H1 (cell line): ENCODE data around the gene FAM90A1.
"Not testable (repeated sequence)": the region's sequence is repeated elsewhere in the genome, so short reads cannot be mapped to it uniquely, and the experiment has no call there.

Source experiments
- ATF3 ChIP-seq: IDR thresholded peaks from 2 replicates; pipeline ENCODE4 v1.6.1; 2011; ENCODE audit warnings: low read depth, mild to moderate bottlenecking, low read length; ENCODE audit not compliant: insufficient read depth
- CBX8 ChIP-seq: fragments of 300-800, 300-1000 bp; sonication (generic); IDR thresholded peaks from 2 replicates; pipeline ENCODE4 v1.7.1; 2016; ENCODE audit warnings: low read depth, low read length, borderline replicate concordance
- CTCF ChIP-seq, 3 experiments: IDR thresholded peaks; 1 replicate in 2 of 3; 2 replicates in 1 of 3; pipeline versions ENCODE4 v1.5.1 to v1.6.1; 2011; ENCODE audit warnings: low read length in 3 of 3, mild to moderate bottlenecking in 3 of 3, inconsistent platforms in 2 of 3, low read depth in 1 of 3, moderate library complexity in 1 of 3; ENCODE audit not compliant: insufficient read depth in 1 of 3; ENCODE audit errors: control extremely low read depth in 1 of 3
- EP300 ChIP-seq, 2 experiments: IDR thresholded peaks; 1 replicate in 1 of 2; 2 replicates in 1 of 2; pipeline ENCODE4 v1.6.1; 2011 to 2012; ENCODE audit warnings: low read depth in 2 of 2, low read length in 2 of 2, mild to moderate bottlenecking in 2 of 2, borderline replicate concordance in 1 of 2, inconsistent platforms in 1 of 2, moderate library complexity in 1 of 2
- EZH2 ChIP-seq: fragments of 200-600 bp; sonication (generic); IDR thresholded peaks from 2 replicates; pipeline ENCODE4 v1.7.1; 2012; ENCODE audit warnings: low read depth, mild to moderate bottlenecking, moderate library complexity, low read length, inconsistent platforms; ENCODE audit not compliant: severe bottlenecking
- JUN ChIP-seq: IDR thresholded peaks from 2 replicates; pipeline ENCODE4 v1.6.1; 2011; ENCODE audit warnings: low read depth, mild to moderate bottlenecking, improper control_type of control experiment, low read length
- JUND ChIP-seq: IDR thresholded peaks from 2 replicates; pipeline ENCODE4 v1.6.1; 2011; ENCODE audit warnings: mild to moderate bottlenecking, improper control_type of control experiment, low read length
- POLR2A ChIP-seq, 2 experiments: IDR thresholded peaks; 1 replicate in 1 of 2; 2 replicates in 1 of 2; pipeline ENCODE4 v1.6.1; 2011; ENCODE audit warnings: low read depth in 2 of 2, low read length in 2 of 2, mild to moderate bottlenecking in 2 of 2; ENCODE audit errors: control extremely low read depth in 1 of 2
- POLR2AphosphoS5 ChIP-seq: IDR thresholded peaks from 2 replicates; pipeline ENCODE4 v1.6.1; 2011; ENCODE audit warnings: low read depth, low read length
- RAD21 ChIP-seq, 2 experiments: IDR thresholded peaks in 1 of 2; conservative IDR thresholded peaks in 1 of 2; 2 replicates each; pipeline ENCODE4 v1.6.1; 2011; ENCODE audit warnings: low read depth in 2 of 2, low read length in 2 of 2, improper control_type of control experiment in 1 of 2, inconsistent platforms in 1 of 2, mild to moderate bottlenecking in 1 of 2, moderate library complexity in 1 of 2

- not testable (repeated sequence) for TF ChIP-seq EP300 (IDR thresholded peaks at IDR 0.05; ENCODE audit: borderline replicate concordance in 1 of 2, low read depth in 2 of 2, low read length in 2 of 2); CTCF (IDR thresholded peaks at IDR 0.05; ENCODE audit: control extremely low read depth in 1 of 3, insufficient read depth in 1 of 3, low read depth in 1 of 3, low read length in 3 of 3); POLR2A (IDR thresholded peaks at IDR 0.05; ENCODE audit: control extremely low read depth in 1 of 2, low read depth in 2 of 2, low read length in 2 of 2); POLR2AphosphoS5; EZH2; RAD21 (IDR thresholded peaks at IDR 0.05 in 1 of 2, conservative IDR thresholded peaks at IDR 0.05 in 1 of 2; ENCODE audit: low read depth in 2 of 2, low read length in 2 of 2); JUN; CBX8; JUND; ATF3
Observed at GRCh38 chr12:8233935-8234495, 6.6 kb upstream of the FAM90A1 start.
